GM21619 (cell line): ENCODE measurements around the gene AKAP13.
"Not testable (repeated sequence)": the region's sequence is repeated elsewhere in the genome, so short reads cannot be mapped to it uniquely, and the experiment has no call there.

Experiments used
- ATAC-seq: cut with Tn5 transposase; IDR thresholded peaks from one replicate; pipeline ENCODE4 v1.9.1; 2021; ENCODE audit not compliant: unreplicated experiment

Gene AKAP13

GRCh38 chr15:85440451-85440850, 60.0 kb downstream of the AKAP13 start:
- peak; percentile 52 for ATAC-seq

GRCh38 chr15:85441854-85442253, 61.5 kb downstream of the AKAP13 start:
- ATAC-seq = not testable (repeated sequence)

GRCh38 chr15:85443046-85443445, 62.6 kb downstream of the AKAP13 start:
- ATAC-seq = peak; percentile 42

DNA sequence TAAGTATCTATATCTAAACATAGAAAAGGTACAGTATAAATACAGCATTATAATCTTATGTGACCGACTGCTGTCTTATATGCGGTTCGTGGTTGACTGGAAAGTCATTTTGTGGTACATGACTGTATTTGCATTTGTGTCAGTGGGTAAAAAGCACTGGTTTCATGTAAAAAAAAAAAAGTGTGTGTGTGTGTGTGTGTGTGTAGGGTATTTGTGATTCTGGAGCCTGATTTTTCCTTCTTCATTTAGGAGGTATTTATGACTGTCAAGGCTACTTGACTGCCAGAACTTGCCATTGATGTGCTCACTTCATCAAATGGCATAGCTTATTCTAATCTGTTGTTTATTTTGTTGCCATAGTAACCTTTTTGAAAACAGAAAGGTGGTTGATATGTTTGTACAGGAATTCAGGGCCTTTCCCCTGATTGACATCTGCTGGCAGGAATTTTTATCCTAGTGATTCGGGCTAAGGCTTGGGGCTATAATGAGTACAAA, 63.2 kb downstream of the AKAP13 start:
- ATAC-seq = peak; percentile 77

GRCh38 chr15:85444122-85444745, 63.8 kb downstream of the AKAP13 start:
- ATAC-seq = no peak

DNA sequence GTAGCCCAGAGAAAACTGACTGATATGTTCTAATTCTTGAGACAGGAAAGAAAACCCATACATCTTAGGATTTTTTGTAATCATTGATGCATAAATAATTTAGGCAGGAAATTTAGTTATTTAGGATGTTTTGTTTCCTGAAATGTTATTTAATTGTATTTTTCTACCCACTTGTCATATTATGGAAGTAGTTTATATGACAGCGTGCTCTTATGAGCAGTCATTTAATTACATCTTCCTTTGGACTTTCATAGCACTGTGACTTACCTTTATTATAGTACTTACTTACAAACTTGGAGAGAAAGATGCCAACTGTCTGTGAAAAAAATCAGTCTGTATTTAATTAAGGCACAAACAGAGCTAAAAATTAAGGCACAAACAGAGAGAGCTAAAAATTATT, 65.0 kb downstream of the AKAP13 start:
- ATAC-seq = no peak

GRCh38 chr15:85451099-85451700, 70.8 kb downstream of the AKAP13 start:
- ATAC-seq = no peak

DNA sequence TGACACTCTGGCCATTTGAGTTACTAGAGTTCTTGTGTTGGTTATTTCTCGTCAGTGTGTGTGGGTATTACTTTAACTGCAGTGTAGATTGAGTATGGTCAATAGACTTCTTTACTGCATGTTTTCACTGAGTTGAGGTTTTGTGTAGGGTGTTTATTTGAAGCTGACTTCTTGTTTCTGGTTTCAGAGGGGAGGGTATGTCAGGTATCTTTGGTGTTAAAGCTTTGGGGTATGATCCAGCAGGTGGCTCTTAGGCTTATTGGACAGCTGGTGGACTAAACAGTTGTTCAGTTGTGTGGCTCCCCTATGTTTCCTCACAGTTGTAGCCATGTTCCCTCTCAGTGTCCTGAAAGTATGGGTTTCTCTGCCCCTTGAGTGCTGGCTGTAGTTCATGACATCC, 72.0 kb downstream of the AKAP13 start:
- no peak for ATAC-seq

DNA sequence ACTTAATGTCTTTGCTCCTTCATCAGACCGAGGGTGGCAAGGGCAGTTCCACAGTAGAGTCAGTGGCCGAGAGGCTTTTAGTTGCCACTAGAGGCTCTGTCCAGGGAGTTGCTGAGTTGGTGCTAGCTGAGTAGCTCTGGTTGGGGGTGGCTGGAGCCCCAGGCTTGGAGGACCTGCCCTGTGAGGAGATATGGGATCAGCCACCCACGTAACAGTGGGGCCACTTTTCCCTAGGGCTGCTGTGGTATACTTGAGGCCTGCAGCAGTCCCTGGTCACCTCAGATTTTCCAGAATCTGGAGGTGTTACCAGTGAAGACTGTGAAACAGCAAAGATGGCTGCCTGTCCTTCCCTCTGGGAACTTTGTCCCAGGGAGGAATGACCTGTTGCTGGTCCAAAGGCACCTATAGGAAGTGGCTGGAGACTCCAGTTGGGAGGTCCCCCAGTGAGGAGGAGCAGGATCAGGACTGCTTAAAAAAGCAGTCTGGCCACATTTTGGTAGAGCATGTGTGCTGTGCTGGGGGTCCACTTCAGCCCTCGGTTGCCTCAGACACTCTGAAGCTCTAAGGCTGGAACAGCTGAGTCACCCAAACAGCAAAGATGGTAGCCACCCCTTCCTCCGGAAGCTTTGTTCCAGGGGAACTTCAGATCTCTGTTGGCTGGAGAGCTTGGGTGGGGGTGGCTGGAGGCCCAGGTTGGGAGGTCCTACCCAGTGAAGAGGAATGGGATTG, 72.9 kb downstream of the AKAP13 start:
- ATAC-seq = no peak

DNA sequence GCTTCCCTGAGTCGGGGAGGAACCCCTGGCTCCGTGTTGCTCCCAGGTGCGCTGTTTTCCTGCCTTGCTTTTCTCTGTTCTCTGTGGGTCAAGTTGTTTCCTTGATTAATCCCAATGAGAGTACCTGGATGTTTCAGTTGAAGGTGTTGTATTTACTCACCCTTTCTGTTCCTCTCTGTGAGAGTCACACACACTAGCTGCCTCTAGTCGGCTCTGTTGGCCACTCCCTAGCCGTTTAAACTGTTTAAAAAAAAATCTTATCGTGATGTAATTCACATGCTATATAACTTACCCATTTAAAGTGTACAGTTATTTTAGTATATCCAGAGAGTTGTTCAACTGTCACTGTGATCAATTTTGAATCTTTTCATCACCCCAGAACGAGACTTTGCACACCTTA, 74.0 kb downstream of the AKAP13 start:
- ATAC-seq = no peak

DNA sequence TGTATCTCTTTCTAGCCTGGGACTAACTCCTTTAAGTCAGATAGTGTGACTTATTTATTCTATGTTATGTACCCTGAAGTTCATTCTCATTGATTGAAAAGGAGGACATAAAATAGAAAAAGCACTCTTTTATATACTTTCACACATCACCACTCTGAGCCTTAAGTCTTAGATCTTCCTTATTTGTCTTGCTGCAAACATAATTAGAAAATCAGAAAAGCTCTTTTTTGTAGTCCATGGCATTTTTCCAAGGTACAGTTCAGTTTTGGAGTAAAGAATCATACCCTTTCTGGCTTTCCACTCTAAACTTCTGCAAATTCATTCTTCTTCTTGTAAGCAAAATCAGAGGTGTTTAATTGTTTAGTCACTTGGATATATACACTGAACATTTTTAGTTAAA, 75.5 kb downstream of the AKAP13 start:
- ATAC-seq = no peak

DNA sequence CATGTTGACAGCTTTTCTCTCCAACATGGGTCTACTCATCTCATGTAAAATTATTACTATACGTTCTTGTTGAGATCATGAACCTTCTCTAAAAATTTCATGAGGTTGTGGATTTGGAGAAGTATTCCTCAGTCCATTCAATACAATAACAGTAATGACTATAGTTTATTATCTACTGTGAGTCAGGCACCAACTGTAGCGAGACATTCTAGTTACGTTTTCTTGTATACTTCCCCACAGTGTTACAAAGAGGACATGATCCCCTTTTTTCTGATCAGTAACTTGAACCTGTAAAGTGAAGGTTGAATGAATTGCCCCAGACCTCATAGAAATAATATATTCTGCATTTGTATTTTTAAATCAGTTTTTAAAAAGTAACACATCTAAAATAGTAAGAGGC, 76.4 kb downstream of the AKAP13 start:
- peak; percentile 36 for ATAC-seq

GRCh38 chr15:85457392-85457968, 77.1 kb downstream of the AKAP13 start:
- ATAC-seq = peak; percentile 82

- no peak for ATAC-seq
These were observed 78.4 kb downstream of the AKAP13 start for GRCh38 chr15:85458764-85459163.

DNA sequence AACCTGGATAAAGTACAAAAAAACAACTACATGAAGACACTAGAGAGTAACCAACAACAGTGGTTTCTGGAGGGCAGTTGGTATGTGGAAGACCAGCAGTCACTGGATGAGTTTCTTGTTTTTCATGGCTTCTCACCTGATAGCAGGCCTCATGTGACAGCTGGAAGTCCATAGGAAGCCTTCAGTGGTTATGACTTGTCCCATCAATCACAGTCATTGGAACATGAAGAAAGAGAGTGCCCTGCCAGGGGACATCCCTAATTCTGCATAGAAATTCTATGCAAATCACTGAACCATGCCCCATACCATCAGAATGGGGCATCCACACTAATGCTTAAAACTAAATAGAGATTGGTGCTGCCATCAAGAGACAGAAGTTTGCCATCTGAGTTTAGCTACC, 81.6 kb downstream of the AKAP13 start:
- ATAC-seq = no peak

DNA sequence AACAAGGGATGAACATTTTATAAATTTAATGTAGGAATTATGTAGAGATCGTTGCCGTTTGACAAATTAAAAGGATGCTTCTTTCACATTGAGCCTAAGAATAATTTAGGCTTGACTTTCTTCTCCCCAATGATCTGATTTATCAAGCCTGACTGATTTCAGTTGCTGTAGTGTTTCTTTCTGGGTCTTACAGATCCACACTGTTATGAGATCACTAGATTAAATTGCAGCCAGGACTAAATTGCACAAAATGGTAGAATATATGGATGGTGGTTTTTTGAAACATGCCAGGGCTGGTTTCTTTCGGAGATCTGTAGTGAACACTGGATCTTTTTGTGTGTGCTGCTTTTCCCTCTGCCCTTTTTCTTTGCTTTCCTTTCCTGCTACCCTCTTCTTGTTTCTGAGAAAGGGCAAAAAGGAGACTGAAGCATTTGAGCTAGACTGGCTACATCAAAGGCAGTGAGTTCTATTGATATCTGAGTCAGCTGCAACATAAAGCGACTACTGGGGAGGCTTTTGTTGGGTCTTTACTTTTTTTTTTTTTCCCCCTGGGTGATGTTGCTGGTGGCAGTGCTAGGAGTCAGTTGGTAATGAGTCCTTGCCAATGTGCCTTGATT, 83.0 kb downstream of the AKAP13 start:
- no peak for ATAC-seq

GRCh38 chr15:85463976-85464375, 83.6 kb downstream of the AKAP13 start:
- ATAC-seq = no peak

GRCh38 chr15:85464471-85464870, 84.1 kb downstream of the AKAP13 start:
- no peak for ATAC-seq

GRCh38 chr15:85470563-85471271, 90.3 kb downstream of the AKAP13 start:
- no peak for ATAC-seq

- no peak for ATAC-seq
These were observed 91.9 kb downstream of the AKAP13 start for GRCh38 chr15:85472349-85472748.

DNA sequence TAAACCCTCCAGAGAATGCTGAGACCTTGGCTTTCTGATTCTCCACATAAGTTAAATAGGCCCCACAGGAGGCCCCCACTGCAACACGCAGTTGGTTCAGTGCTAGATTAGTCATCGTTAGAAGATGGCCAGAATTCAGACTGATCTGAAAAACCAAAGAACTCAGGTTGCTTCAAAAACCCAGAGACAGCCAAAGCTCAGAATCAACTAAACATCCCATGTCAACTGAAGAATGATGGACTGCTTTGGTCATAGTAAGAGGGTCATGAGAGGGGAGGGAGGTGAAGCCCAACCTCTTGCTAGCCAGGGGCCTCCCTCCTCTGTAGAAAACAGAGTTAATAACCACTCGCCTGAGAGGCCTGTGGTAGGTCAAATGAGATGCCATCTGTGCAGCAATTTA, 93.1 kb downstream of the AKAP13 start:
- ATAC-seq = no peak
